B cell (primary cell): Measurements from ENCODE around the gene COL4A3. TPM values are rescaled to one million over a fixed set of nuclear protein-coding genes. Genes with fewer than 3 reads are reported as not detected.

Experiments used
- ATAC-seq: fragments of 200-7000 bp; cut with Tn5 transposase; one replicate; pipeline ENCODE4 v1.10.0; 2021; ENCODE audit warnings: low read depth, mild to moderate bottlenecking, moderate number of reproducible peaks, moderate library complexity
- CTCF ChIA-PET: fragments of 350-600 bp; sonication (Branson Sonifier 250); formaldehyde crosslinking; loops from one replicate; lab custom pipeline; 2021; ENCODE audit warnings: antibody characterized with exemption, inconsistent platforms; lab: Charles Lee
- POLR2A ChIA-PET: fragments of 350-600 bp; sonication (Branson Sonifier 250); formaldehyde crosslinking; loops from one replicate; lab custom pipeline; 2021; ENCODE audit warnings: antibody characterized with exemption; lab: Charles Lee
- DNase-seq: peaks from one replicate; pipeline ENCODE4 v3.0.0; 2013
- H2AFZ ChIP-seq: 2 replicates; pipeline ENCODE4 v1.6.1; 2012; ENCODE audit warnings: mild to moderate bottlenecking, low read depth, low read length; ENCODE audit not compliant: insufficient read depth, poor library complexity, severe bottlenecking
- H3K27ac ChIP-seq, 2 donors: 1 replicate in 1 of 2; 2 replicates in 1 of 2; pipeline ENCODE4 v1.5.1; 2012 to 2013; ENCODE audit warnings: low read length in 2 of 2, mild to moderate bottlenecking in 2 of 2, moderate library complexity in 1 of 2
- H3K27me3 ChIP-seq, 4 experiments: fragments of 200-600 bp in 1 of 4; sonication (generic) in 1 of 4; replicated peaks in 1 of 4; 1 replicate in 2 of 4; 2 replicates in 2 of 4; pipeline versions ENCODE4 v1.6.1 to v1.7.0; 2013 to 2016; ENCODE audit warnings: low read length in 3 of 4, mild to moderate bottlenecking in 2 of 4, mixed read lengths in 1 of 4, moderate library complexity in 1 of 4; ENCODE audit not compliant: insufficient read depth in 4 of 4, control insufficient read depth in 3 of 4; ENCODE audit errors: control extremely low read depth in 1 of 4
- H3K36me3 ChIP-seq, 2 experiments: replicated peaks in 1 of 2; 1 replicate in 1 of 2; 2 replicates in 1 of 2; pipeline versions ENCODE4 v1.6.1 to v1.7.1; 2013; ENCODE audit warnings: low read length in 1 of 2; ENCODE audit not compliant: insufficient read depth in 2 of 2, control insufficient read depth in 1 of 2; ENCODE audit errors: control extremely low read depth in 1 of 2, extremely low read depth in 1 of 2
- H3K4me1 ChIP-seq, 2 donors: fragments of 200-600 bp in 1 of 2; sonication (generic) in 1 of 2; 1 replicate in 1 of 2; 2 replicates in 1 of 2; pipeline versions ENCODE4 v1.5.1 to v1.6.1; 2013 to 2017; ENCODE audit warnings: low read length in 2 of 2; ENCODE audit not compliant: control insufficient read depth in 2 of 2, insufficient read depth in 2 of 2
- H3K4me2 ChIP-seq: replicated peaks from 2 replicates; pipeline ENCODE3; 2012; ENCODE audit warnings: mild to moderate bottlenecking, low read depth, low read length; ENCODE audit not compliant: poor library complexity, severe bottlenecking
- H3K4me3 ChIP-seq, 5 experiments: fragments of 200-600 bp in 1 of 5; sonication (generic) in 1 of 5; 1 replicate in 3 of 5; 2 replicates in 2 of 5; pipeline versions ENCODE4 v1.5.1 to v1.7.0; 2011 to 2016; ENCODE audit warnings: low read length in 4 of 5, mild to moderate bottlenecking in 4 of 5, low read depth in 2 of 5, control low read depth in 1 of 5, moderate library complexity in 1 of 5; ENCODE audit not compliant: insufficient read depth in 1 of 5; ENCODE audit errors: control extremely low read depth in 1 of 5, extremely low read depth in 1 of 5
- H3K79me2 ChIP-seq: fragments of 200-600 bp; sonication (generic); one replicate; pipeline ENCODE4 v1.6.0; 2016; ENCODE audit warnings: low read length; ENCODE audit not compliant: control insufficient read depth, insufficient read depth
- H3K9ac ChIP-seq: fragments of 200-600 bp; sonication (generic); 2 replicates; pipeline ENCODE4 v1.6.1; 2017; ENCODE audit warnings: mild to moderate bottlenecking, low read length, moderate library complexity
- H3K9me3 ChIP-seq, 3 donors: one replicate each; pipeline versions ENCODE4 v1.6.1 to v1.7.1; 2013; ENCODE audit warnings: low read length in 2 of 3; ENCODE audit not compliant: control insufficient read depth in 2 of 3, insufficient read depth in 1 of 3; ENCODE audit errors: control extremely low read depth in 1 of 3
- H4K20me1 ChIP-seq: 2 replicates; pipeline ENCODE4 v1.6.0; 2012; ENCODE audit warnings: mild to moderate bottlenecking, low read length; ENCODE audit not compliant: insufficient read depth, control insufficient read depth, poor library complexity, severe bottlenecking
- H3K27ac Mint-ChIP-seq: one replicate; pipeline ENCODE4 v1.8.0; 2021; ENCODE audit warnings: mixed read lengths
- H3K27me3 Mint-ChIP-seq: one replicate; pipeline ENCODE4 v1.8.0; 2021; ENCODE audit warnings: mixed read lengths
- H3K4me1 Mint-ChIP-seq: one replicate; pipeline ENCODE4 v1.8.0; 2021; ENCODE audit warnings: mixed read lengths
- H3K4me3 Mint-ChIP-seq: one replicate; pipeline ENCODE4 v1.8.0; 2021; ENCODE audit warnings: mixed read lengths
- H3K9me3 Mint-ChIP-seq: one replicate; pipeline ENCODE4 v1.8.0; 2022; ENCODE audit warnings: mixed read lengths; ENCODE audit not compliant: insufficient read depth
- CTCF ChIP-seq: fragments of 200-600 bp; IDR thresholded peaks from one replicate; pipeline ENCODE4 v1.8.0; 2022; ENCODE audit warnings: antibody characterized with exemption, mild to moderate bottlenecking
- EZH2 ChIP-seq: IDR thresholded peaks from 2 replicates; pipeline ENCODE4 v1.6.1; 2012; ENCODE audit warnings: borderline replicate concordance, low read depth, mild to moderate bottlenecking, moderate library complexity, low read length; ENCODE audit not compliant: insufficient read depth, poor library complexity, severe bottlenecking
- WGBS: methylation state at CpG from one replicate; pipeline ENCODE4 v1.1.5; 2013; ENCODE audit warnings: missing lambda C conversion rate; ENCODE audit not compliant: insufficient coverage; 5-methylcytosine and 5-hydroxymethylcytosine counted together
- intact Hi-C: fragments of 100-400 bp; cut with micrococcal nuclease; formaldehyde crosslinking; loops from one replicate; pipeline ENCODE4 v1.10.0; 2022
- polyA plus RNA-seq: library from polyadenylated mRNA; depleted of rRNA; stranded (reverse); fragments of >200 nt; gene quantifications from 2 replicates; pipeline ENCODE4 v1.2.3, GENCODE V29; 2012
- total RNA-seq, 2 donors: library from RNA; stranded (reverse); fragments of 120-200 nt in 1 of 2; gene quantifications; 1 replicate in 1 of 2; 2 replicates in 1 of 2; pipeline versions ENCODE4 v1.2.3 to v1.2.4, GENCODE V29; 2013 to 2022

COL4A3 gene
- total and polyA plus RNA-seq, 2 donors (not counting 1 experiment from before 2014, with no cell fraction given), result 33.4 to 45.9 TPM

- Histone ChIP-seq H3K36me3 (peaks cover 0 to 4% of the 10 kb centered on the region in 2 experiments), H3K27ac (no peak overlapping the region), H3K4me3 (no peak overlapping the region), H3K4me1 (no peaks in the 10 kb centered on the region), H3K9ac (no peak overlapping the region), H4K20me1 (no peaks in the 10 kb centered on the region), H3K79me2 (no peaks in the 10 kb centered on the region), H3K27me3 (no peaks in the 10 kb centered on the region), H3K4me2 (no peak overlapping the region), H3K9me3 (peaks cover 0 to 5% (median 0%) of the 10 kb centered on the region in 3 donors), H2AFZ (no peak overlapping the region)
- TF ChIP-seq EZH2, result no peak
- TF ChIP-seq CTCF, result no peak
- no peak for DNase-seq
- Mint-ChIP-seq H3K4me1 (peaks cover 3% of the 10 kb centered on the region), H3K4me3 (no peak overlapping the region), H3K9me3 (no peaks in the 10 kb centered on the region), H3K27ac (no peak overlapping the region), H3K27me3 (no peaks in the 10 kb centered on the region)
- ChIA-PET CTCF (no interaction called here), POLR2A (interaction anchor here (0.6 kb wide), 1 partner anchor 45 kb away, joined by 4 read pairs; no protein-coding TSS in a partner anchor)
- ATAC-seq, result no peak
- WGBS, result 74% methylated on average over 4 of the region's 5 CpGs
- intact Hi-C loops, result no loop called here
Measured at GRCh38 chr2:227260041-227260440, 95.6 kb downstream of the COL4A3 start.

DNA sequence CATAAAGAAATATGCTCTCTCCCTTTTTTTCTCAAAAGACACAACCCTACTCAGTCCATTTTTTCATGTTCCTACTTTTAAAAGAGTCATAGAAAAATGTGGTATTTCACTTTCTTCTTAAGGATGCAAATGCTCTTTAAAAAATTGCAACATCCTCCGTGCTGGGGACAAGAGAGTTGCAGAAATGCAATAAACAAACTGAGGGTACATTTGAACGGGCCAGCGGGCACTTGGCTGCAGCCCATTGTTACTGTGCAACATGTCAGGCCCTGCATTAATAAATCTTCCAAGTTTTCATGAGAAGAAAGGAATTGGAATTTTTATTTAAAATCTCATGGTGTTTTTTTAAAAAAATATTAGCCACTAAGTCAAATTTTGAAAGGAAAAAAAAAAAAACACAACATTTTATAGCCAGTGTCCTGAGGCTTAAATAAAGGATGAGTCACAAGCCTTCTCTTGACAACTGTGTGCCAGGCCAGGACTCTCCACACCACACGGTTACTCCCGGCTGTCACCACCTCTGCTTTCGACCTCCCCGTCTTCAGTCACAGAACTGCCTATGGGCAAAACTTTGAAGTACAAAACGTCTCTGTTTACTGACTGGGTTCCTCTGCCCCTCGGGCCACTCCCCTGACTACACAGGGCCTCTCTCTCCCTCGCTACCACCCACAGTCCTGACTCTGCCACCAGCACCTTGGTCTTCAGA is 103.1 kb downstream of the COL4A3 start:
- no peaks in the 10 kb centered on the region for H3K79me2 ChIP-seq
- H3K4me3 ChIP-seq, result no peak overlapping the region
- no peak overlapping the region for H3K4me2 ChIP-seq
- H3K27me3 ChIP-seq, result no peaks in the 10 kb centered on the region
- ChIA-PET CTCF (interaction anchor here (1.7 kb wide), 1 partner anchor 29 kb away, joined by 5 read pairs; no protein-coding TSS in a partner anchor), POLR2A (no interaction called here)
- Mint-ChIP-seq H3K27ac (no peak overlapping the region), H3K4me1 (no peaks in the 10 kb centered on the region), H3K9me3 (no peaks in the 10 kb centered on the region), H3K27me3 (no peaks in the 10 kb centered on the region), H3K4me3 (no peak overlapping the region)
- WGBS, result 96% methylated on average over 9 of the region's 10 CpGs
- H4K20me1 ChIP-seq, result no peaks in the 10 kb centered on the region
- TF ChIP-seq CTCF (no peak), EZH2 (no peak)
- H3K27ac ChIP-seq, result no peak overlapping the region
- H3K36me3 ChIP-seq, result no peaks in the 10 kb centered on the region
- intact Hi-C loops, result no loop called here
- no peak overlapping the region for H3K9ac ChIP-seq
- no peaks in the 10 kb centered on the region for H3K9me3 ChIP-seq
- H2AFZ ChIP-seq, result no peak overlapping the region
- no peak for DNase-seq
- H3K4me1 ChIP-seq, result no peaks in the 10 kb centered on the region
- no peak for ATAC-seq
